PC-3 (cell line): ENCODE measurements around the gene RPL6. TPM values are rescaled to one million over a fixed set of nuclear protein-coding genes. Genes with fewer than 3 reads are reported as not detected.
"Not testable (repeated sequence)": the region's sequence is repeated elsewhere in the genome, so short reads cannot be mapped to it uniquely, and the experiment has no call there.

ENCODE experiments used
- ATAC-seq: fragments of 200-7000 bp; cut with Tn5 transposase; 2 replicates; pipeline ENCODE4 v1.9.1; 2020; ENCODE audit warnings: mild to moderate bottlenecking, moderate library complexity
- BruUV-seq: library from RNA; stranded (reverse); fragments of 400-500 nt; replicated peaks from 2 replicates; lab custom pipeline; 2021; lab: Mats Ljungman, UMichigan
- CTCF ChIA-PET: fragments of 300-600 bp; sonication (Branson Sonifier 250); formaldehyde crosslinking; loops from one replicate; lab custom pipeline; 2022; ENCODE audit warnings: antibody characterized with exemption; lab: Charles Lee
- POLR2A ChIA-PET: fragments of 300-600 bp; sonication (Branson Sonifier 250); formaldehyde crosslinking; loops from one replicate; lab custom pipeline; 2022; ENCODE audit warnings: antibody characterized with exemption; ENCODE audit not compliant: unreplicated experiment; lab: Charles Lee
- DNase-seq: peaks from one replicate; pipeline ENCODE4 v3.0.0-alpha.2; 2015
- H2AFZ ChIP-seq: fragments of 300-600 bp; sonication (generic); 2 replicates; pipeline ENCODE4 v1.6.0; 2016; ENCODE audit warnings: antibody characterized with exemption, low read length
- H3F3A ChIP-seq: fragments of 300-600 bp; sonication (generic); one replicate; pipeline ENCODE4 v1.6.0; 2017; ENCODE audit warnings: antibody characterized with exemption, low read length, control low read depth, mild to moderate bottlenecking; ENCODE audit not compliant: unreplicated experiment
- H3K27ac ChIP-seq: fragments of 300-600 bp; sonication (generic); 2 replicates; pipeline ENCODE4 v1.5.1; 2016; ENCODE audit warnings: mild to moderate bottlenecking, low read length
- H3K27me3 ChIP-seq: fragments of 300-600 bp; sonication (generic); 2 replicates; pipeline ENCODE4 v1.6.1; 2016; ENCODE audit warnings: low read length, mixed read lengths
- H3K36me3 ChIP-seq: fragments of 300-600 bp; sonication (generic); 2 replicates; pipeline ENCODE4 v1.6.1; 2016; ENCODE audit warnings: low read depth, mixed run types, low read length, mixed read lengths
- H3K4me1 ChIP-seq: fragments of 300-600 bp; sonication (generic); 2 replicates; pipeline ENCODE4 v1.5.1; 2016; ENCODE audit warnings: low read length; ENCODE audit not compliant: insufficient read depth
- H3K4me2 ChIP-seq: fragments of 300-600 bp; sonication (generic); 2 replicates; pipeline ENCODE4 v1.6.0; 2016; ENCODE audit warnings: low read length
- H3K4me3 ChIP-seq: fragments of 300-600 bp; sonication (generic); 2 replicates; pipeline ENCODE4 v1.5.1; 2016; ENCODE audit warnings: mild to moderate bottlenecking, low read length, mixed read lengths
- H3K79me2 ChIP-seq: fragments of 300-600 bp; sonication (generic); 2 replicates; pipeline ENCODE4 v1.6.1; 2017; ENCODE audit warnings: low read length, mixed read lengths
- H3K9ac ChIP-seq: fragments of 300-600 bp; sonication (generic); 2 replicates; pipeline ENCODE4 v1.6.0; 2016; ENCODE audit warnings: mild to moderate bottlenecking, low read length
- H3K9me2 ChIP-seq: fragments of 300-600 bp; sonication (generic); replicated peaks from 2 replicates; pipeline ENCODE4 v1.6.1; 2016; ENCODE audit warnings: mixed run types, low read length, mixed read lengths
- H3K9me3 ChIP-seq: fragments of 300-600 bp; sonication (generic); 2 replicates; pipeline ENCODE4 v1.6.1; 2016; ENCODE audit warnings: low read length, mixed read lengths
- H4K20me1 ChIP-seq: fragments of 300-600 bp; sonication (generic); 2 replicates; pipeline ENCODE4 v1.6.1; 2016; ENCODE audit warnings: low read length, mixed read lengths
- EZH2 ChIP-seq: fragments of 300-600 bp; sonication (generic); IDR thresholded peaks from one replicate; pipeline ENCODE4 v1.6.1; 2017; ENCODE audit warnings: antibody characterized with exemption, mild to moderate bottlenecking, low read length; ENCODE audit not compliant: unreplicated experiment
- EZH2phosphoT487 ChIP-seq: fragments of 300-600 bp; sonication (generic); IDR thresholded peaks from 2 replicates; pipeline ENCODE4 v1.6.1; 2018; ENCODE audit warnings: mild to moderate bottlenecking, antibody characterized with exemption, low read length, borderline replicate concordance
- intact Hi-C: fragments of 100-400 bp; cut with micrococcal nuclease; formaldehyde crosslinking; loops from 2 replicates; pipeline ENCODE4 v1.9.0; 2023
- total RNA-seq: library from RNA; depleted of rRNA; stranded (reverse); fragments of >200 nt; gene quantifications from 2 replicates; pipeline ENCODE4 v1.2.3, GENCODE V29; 2014
- TF ChIP-seq, protein P1 (sequence below): fragments of 300-600 bp; sonication (generic); conservative IDR thresholded peaks from 2 replicates; pipeline ENCODE4 v1.5.1; 2017; ENCODE audit warnings: antibody characterized with exemption, low read depth, mild to moderate bottlenecking, low read length

The RPL6 gene
- total RNA-seq, 1 experiment from 2014 or later: 1,509 TPM

DNA sequence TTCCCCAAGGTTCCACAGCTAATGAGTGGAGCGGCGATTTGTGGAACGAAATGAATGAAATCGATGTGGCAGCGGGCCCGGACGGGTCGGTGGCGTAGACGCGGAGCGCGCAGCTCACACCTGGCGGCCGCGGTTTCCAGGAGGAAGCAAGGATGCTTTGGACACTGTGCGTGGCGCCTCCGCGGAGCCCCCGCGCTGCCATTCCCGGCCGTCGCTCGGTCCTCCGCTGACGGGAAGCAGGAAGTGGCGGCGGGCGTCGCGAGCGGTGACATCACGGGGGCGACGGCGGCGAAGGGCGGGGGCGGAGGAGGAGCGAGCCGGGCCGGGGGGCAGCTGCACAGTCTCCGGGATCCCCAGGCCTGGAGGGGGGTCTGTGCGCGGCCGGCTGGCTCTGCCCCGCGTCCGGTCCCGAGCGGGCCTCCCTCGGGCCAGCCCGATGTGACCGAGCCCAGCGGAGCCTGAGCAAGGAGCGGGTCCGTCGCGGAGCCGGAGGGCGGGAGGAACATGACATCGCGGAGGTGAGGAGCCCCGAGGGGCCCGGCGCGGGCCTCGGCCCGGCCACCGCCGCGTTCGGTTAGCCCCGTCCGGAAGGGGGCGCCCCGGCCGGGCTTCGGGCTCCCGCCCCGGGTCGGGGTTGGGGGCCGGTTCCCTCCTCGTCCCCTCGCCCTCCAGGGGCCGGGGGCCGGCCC, 9.3 kb upstream of the RPL6 start, which contains the start of gene PTPN11:
PTPN11 (plus strand) TSS at position 340 of the 689 bp plus-strand sequence; CDS start at position 505, 165 bp downstream.
- H3K9me2 ChIP-seq: no peaks in the 10 kb centered on the region
- no peaks in the 10 kb centered on the region for H3F3A ChIP-seq
- TF ChIP-seq, protein P1, sequence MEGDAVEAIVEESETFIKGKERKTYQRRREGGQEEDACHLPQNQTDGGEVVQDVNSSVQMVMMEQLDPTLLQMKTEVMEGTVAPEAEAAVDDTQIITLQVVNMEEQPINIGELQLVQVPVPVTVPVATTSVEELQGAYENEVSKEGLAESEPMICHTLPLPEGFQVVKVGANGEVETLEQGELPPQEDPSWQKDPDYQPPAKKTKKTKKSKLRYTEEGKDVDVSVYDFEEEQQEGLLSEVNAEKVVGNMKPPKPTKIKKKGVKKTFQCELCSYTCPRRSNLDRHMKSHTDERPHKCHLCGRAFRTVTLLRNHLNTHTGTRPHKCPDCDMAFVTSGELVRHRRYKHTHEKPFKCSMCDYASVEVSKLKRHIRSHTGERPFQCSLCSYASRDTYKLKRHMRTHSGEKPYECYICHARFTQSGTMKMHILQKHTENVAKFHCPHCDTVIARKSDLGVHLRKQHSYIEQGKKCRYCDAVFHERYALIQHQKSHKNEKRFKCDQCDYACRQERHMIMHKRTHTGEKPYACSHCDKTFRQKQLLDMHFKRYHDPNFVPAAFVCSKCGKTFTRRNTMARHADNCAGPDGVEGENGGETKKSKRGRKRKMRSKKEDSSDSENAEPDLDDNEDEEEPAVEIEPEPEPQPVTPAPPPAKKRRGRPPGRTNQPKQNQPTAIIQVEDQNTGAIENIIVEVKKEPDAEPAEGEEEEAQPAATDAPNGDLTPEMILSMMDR: peak; percentile 63
- TF ChIP-seq EZH2phosphoT487: no peak
- no peaks in the 10 kb centered on the region for H3K9me3 ChIP-seq
- H3K4me1 ChIP-seq: peaks cover 15% of the 10 kb centered on the region
- ATAC-seq (peak; percentile 86), DNase-seq (peak; percentile 82)
- ChIA-PET CTCF (no interaction called here), POLR2A (interaction anchor here (0.7 kb wide), 1 partner anchor 534 kb away, joined by 3 read pairs; no protein-coding TSS in a partner anchor)
- intact Hi-C loops: no loop called here
- H3K27me3 ChIP-seq: no peaks in the 10 kb centered on the region
- peak within 1 kb of the TSS; percentile 83 for H3K4me2 ChIP-seq
- H3K27ac ChIP-seq: peak within 1 kb of the TSS; percentile 51
- peak within 1 kb of the TSS; percentile 99 for H2AFZ ChIP-seq
- peaks cover 55% of the 10 kb centered on the region for H3K79me2 ChIP-seq
- peak within 1 kb of the TSS; percentile 100 for H3K4me3 ChIP-seq
- H4K20me1 ChIP-seq: peaks cover 27% of the 10 kb centered on the region
- H3K36me3 ChIP-seq: peaks cover 11% of the 10 kb centered on the region; the same call in 1 of the 2 replicates
- H3K9ac ChIP-seq: peak within 1 kb of the TSS; percentile 97
- no TSS peak for BruUV-seq

DNA sequence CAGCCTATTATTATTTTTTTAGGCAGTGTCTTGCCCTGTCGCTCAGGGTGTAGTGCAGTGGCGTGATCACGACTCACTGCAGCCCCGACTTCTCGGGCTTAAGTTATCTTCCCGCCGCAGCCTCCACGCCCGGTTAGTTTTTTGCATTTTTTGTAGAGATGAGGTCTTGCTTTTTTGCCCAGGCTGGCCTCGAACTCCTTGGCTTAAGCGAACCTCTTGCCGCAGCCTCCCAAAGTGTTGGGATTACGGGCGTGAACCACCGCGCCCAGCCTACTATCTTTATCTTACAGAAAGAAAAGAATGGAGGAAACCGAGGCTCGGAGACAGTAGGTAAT, 8.8 kb upstream of the RPL6 start:
- POLR2A ChIA-PET: no interaction called here
- H3K4me1 ChIP-seq: peaks cover 15% of the 10 kb centered on the region
- no peaks in the 10 kb centered on the region for H3K9me3 ChIP-seq
- H3K9ac ChIP-seq: peak overlapping the region; percentile 97
- DNase-seq (no peak), ATAC-seq (no peak)
- H4K20me1 ChIP-seq: peaks cover 25% of the 10 kb centered on the region
- H3K27ac ChIP-seq: peak overlapping the region; percentile 51
- intact Hi-C loops: no loop called here
- H3K27me3 ChIP-seq: no peaks in the 10 kb centered on the region
- no peak for TF ChIP-seq EZH2
- TF ChIP-seq, protein P1: no peak
- TF ChIP-seq EZH2phosphoT487: no peak
- no peaks in the 10 kb centered on the region for H3F3A ChIP-seq
- H3K79me2 ChIP-seq: peaks cover 50% of the 10 kb centered on the region
- peak overlapping the region; percentile 99 for H2AFZ ChIP-seq
- TSS peak; percentile 97 for BruUV-seq
- no peaks in the 10 kb centered on the region for H3K9me2 ChIP-seq
- H3K4me3 ChIP-seq: peak overlapping the region; percentile 100
- CTCF ChIA-PET: no interaction called here
- H3K36me3 ChIP-seq: peaks cover 11% of the 10 kb centered on the region; the same call in 1 of the 2 replicates
- peak overlapping the region; percentile 83 for H3K4me2 ChIP-seq

DNA sequence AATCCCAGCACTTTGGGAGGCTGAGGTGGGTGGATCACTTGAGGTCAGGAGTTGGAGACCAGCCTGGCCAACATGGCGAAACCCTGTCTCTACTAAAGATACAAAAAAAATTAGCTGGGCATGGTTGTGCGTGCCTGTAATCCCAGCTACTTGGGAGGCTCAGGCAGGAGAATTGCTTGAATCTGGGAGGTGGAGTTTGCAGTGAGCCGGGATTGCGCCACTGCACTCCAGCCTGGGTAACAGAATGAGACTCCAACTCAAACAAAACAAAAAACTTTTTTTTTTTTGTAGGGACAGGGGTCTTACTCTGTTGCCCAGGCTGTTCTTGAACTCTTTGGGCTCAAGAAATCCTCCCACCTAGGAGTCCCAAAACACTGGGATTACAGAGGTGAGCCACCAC, 6.1 kb upstream of the RPL6 start:
- H3K36me3 ChIP-seq, H3K27me3 ChIP-seq, H3K4me2 ChIP-seq, H3K4me3 ChIP-seq, DNase-seq, ATAC-seq, H2AFZ ChIP-seq, H3K9ac ChIP-seq, BruUV-seq, H3K27ac ChIP-seq, intact Hi-C loops, H3K9me2 ChIP-seq, H4K20me1 ChIP-seq, H3F3A ChIP-seq, H3K9me3 ChIP-seq, CTCF ChIA-PET: not testable (repeated sequence)
- Histone ChIP-seq H3K79me2 (peaks cover 22% of the 10 kb centered on the region), H3K4me1 (peaks cover 11% of the 10 kb centered on the region)
- POLR2A ChIA-PET: interaction anchor here (0.6 kb wide), 2 partner anchors 115 to 351 kb away, joined by 3 read pairs; no protein-coding TSS in a partner anchor
